GM13977 (cell line): Measurements from ENCODE around the gene PRM2.

Experiments
- DNase-seq: peaks from one replicate; pipeline ENCODE4 v3.0.0; 2012; ENCODE audit warnings: low spot score
- CTCF ChIP-seq: IDR thresholded peaks from 2 replicates; pipeline ENCODE4 v1.5.1; 2012; ENCODE audit warnings: mild to moderate bottlenecking, control low read depth; ENCODE audit not compliant: insufficient read depth; ENCODE audit errors: extremely low read depth, missing control alignments
- in situ Hi-C: fragments of 300-500 bp; cut with MboI; formaldehyde crosslinking; loops from one replicate; pipeline ENCODE4 v1.12.0; 2022; ENCODE audit warnings: low sequenced_read_pairs, low pct_unique_long_range_greater_than_20kb, mixed read lengths, inconsistent platforms; ENCODE audit not compliant: unreplicated experiment

PRM2 gene

GRCh38 chr16:11276143-11276895 is at the start of gene PRM2:
PRM2 (minus strand) TSS chr16:11276480; CDS start chr16:11276370, 110 bp downstream.
- no peak for DNase-seq
- TF ChIP-seq CTCF, result no peak
- in situ Hi-C loops, result no loop called here

DNA sequence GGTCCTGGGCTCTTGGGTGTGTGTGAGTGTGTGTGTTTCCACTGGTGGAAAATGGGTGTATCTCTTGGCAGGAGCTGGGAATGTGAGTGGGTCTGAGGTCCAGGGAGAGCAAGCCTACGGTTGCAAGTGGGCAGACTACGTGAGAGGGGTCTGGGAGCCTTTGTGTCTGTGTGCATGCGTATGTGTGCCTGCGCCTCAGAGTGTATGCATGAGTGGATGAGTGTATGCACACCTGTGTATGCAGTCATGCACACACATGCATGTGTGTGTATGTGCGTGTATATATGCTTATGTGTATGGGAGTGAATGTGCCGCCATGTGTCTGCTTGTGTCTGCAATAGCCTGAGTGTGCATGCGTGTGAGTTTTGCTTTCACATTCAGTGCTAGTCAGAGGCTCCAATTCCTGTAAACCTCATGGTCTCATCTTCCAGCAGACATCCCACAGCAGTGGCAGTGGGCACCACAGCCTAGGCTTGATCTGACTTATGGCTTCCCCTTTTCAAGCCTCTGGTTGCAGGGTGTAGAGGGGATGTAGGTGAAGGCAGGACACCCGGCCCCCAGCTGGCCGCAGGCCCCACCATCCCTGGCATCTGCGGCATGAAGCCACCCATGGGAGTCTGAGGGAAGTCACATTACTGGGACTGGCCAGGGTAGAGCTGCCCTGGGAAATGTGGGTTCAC is 49.3 kb upstream of the PRM2 start:
- TF ChIP-seq CTCF, result no peak
- no peak for DNase-seq
- in situ Hi-C loops, result no loop called here

GRCh38 chr16:11323551-11324336 is 47.5 kb upstream of the PRM2 start:
- DNase-seq, result no peak
- in situ Hi-C loops, result no loop called here
- TF ChIP-seq CTCF, result no peak

- no peak for TF ChIP-seq CTCF
- DNase-seq, result no peak
- in situ Hi-C loops, result no loop called here
Measured at GRCh38 chr16:11322823-11323222, 46.5 kb upstream of the PRM2 start.

DNA sequence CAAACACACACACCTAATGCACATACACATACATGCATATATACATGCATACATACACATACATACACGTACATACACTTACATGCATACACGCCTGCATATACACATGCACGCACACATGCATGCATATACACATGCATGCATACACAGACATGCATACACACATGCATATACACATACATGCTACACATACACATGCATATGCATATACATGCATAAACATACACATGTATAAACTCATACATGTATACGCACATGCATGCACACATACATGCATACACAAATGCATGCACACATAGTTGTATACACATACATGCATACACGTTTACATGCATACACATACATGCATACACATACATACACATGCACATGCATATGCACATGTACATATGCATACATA is 45.4 kb upstream of the PRM2 start:
- TF ChIP-seq CTCF, result no peak
- in situ Hi-C loops, result no loop called here
- no peak for DNase-seq

DNA sequence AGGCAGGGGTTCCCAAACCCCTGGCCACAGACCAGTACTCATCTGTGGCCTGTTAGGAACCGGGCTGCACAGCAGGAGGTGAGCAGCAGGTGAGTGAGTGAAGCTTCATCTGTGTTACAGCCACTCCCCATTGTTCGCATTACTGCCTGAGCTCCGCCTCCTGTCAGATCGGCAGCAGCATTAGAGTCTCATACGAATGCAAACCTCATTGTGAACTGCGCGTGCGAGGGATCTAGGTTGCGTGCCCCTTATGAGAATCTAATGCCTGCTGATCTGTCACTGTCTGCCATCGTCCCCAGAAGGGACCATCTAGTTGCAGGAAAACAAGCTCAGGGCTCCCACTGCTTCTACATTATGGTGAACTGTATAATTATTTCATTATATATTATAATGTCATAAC is 43.9 kb upstream of the PRM2 start:
- in situ Hi-C loops, result no loop called here
- no peak for DNase-seq
- no peak for TF ChIP-seq CTCF
